ENCODE results near the gene WDR5. TPM values are rescaled to one million over a fixed set of nuclear protein-coding genes. Genes with fewer than 3 reads are reported as not detected.

The WDR5 gene
- total RNA-seq, 1 donor from 2014 or later, result 47.9 TPM

DNA sequence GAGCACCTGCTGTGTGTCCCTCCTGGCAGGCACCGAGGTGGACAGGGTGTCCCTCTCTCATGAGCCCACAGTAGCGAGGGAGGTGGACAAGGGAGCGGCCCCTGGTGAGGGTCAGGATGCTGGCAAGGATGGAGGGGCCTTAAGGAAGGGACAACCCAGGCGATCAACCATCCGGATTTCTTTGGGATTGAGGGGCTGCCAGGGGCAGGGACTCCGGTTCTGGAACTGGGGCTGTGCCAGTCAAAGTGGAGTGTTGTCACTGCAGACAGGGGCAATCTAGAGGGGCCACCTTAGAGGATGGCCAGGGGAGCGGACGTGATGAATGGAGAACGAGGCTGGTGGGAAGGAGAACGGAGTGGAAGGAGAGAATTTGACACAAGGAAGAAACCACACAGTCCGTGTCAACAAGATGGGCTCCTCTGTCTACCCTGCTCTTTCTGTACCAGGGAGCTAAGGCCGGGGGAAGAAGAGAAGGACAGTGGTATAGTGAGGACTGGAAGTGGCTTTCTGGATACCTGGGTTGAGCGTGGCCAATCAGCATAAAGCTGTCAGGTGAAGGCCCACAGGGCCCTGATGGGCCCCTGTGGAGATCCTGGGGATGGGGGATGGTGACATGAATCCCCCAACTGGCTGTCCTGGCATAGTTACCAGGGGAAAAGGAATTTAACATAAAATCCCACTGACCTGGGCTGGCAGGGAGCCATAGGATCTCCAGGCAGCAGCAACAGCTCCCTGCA is 4.2 kb upstream of the WDR5 start:
- intact Hi-C loops (cut with micrococcal nuclease), result no loop called here

DNA sequence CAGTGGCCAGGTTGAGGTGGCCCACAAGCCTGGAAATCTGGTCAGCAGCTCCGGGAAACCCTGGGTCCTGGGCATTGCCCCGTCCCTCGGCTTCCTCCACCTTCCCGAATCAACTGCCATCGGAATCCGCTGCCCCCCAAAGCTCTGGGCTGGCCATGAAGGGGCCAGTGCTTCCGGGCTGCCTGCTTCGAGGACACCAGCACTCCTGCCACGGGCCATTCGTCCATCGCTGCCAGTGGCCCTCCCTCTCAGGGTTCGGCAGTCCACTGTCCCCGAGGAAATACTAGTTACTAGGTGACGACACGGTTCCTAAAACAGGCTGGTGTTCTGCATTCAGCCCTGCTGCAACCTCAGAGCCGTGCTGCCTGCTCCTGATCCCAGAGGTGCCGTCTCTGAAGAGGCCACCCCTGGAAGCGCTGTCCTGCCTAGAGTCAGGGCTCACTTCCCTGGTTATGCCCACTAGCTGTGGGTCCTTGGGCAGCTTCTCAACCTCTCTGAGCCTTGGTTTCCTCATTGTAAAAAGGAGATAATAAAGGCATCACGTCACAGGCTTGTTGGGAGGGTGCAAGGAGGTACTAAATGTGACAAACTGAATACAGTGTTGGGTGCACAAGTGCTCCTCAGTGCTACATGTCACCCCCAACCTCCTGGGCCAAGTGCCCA is 3.5 kb upstream of the WDR5 start:
- intact Hi-C loops (cut with micrococcal nuclease), result no loop called here

DNA sequence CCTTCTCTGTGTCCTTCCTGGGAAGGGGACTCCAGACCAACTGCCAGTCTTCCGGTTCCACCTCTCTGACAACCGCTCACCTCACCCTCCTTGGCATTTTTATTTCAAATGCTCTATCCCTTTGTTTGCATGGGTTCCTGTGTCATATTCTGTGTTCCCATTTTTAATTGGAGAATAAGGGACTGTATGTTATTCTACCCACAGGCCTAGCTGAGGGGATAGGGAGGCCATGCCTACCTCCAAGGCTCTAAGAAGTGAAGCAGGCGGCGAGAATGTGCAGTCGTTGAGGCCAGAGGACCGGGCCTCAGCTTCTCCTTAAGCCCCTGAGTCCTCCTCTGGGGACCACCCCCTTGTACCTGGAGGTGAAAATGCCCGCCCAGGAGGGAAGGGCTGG is 936 bp upstream of the WDR5 start:
- intact Hi-C loops (cut with micrococcal nuclease), result loop anchor here (1.0 kb wide), 2 partner anchors 67 to 110 kb away; partner anchors contain the start of genes BRD3 and BRD3OS

DNA sequence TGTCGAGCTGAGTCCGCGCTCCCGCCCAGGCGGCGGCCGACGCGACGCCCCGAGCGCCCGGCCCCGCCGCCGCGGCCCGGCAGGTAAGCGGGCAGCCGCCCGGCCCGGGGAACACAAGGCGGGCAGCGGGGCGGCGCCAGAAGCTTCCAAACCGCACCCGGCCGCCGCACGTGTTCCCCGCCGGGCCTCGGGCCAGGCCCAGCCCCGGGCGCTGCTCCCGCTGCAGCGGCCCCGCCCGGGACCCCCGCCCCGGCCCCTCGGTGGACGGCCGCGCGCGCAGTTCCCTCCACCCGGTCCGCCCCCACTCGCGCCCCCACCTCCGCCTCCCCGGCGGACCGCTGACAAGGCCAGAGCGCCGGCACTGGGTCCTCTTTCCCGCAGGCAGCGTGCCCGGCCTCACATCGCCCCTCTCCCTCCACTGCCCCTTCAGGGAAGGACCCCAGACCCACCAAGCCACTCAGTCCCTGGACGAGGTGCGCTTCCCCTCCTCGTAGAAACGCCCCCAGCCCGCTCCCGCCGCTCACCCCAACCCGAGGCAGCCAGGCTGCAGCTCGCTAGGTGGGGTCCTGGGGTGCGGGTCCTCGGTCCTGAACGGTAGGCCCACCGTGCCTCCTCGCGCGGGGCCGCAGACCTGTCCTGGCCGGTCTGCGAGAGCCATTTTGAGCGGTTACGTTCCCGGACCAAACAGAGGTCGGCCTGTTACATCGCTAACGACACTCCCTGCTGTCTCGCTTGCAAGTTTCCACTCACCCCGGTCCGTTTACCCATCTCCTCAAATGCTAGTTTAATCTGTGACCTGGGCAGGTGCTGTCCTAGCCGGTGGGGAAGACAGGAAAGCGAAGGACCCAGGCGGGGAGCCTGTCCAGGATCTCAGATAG is 475 bp downstream of the WDR5 start:
- intact Hi-C loops (cut with micrococcal nuclease), result loop anchor here (1.0 kb wide), 1 partner anchor 28 kb away; the partner anchor contains the start of gene RNU6ATAC

DNA sequence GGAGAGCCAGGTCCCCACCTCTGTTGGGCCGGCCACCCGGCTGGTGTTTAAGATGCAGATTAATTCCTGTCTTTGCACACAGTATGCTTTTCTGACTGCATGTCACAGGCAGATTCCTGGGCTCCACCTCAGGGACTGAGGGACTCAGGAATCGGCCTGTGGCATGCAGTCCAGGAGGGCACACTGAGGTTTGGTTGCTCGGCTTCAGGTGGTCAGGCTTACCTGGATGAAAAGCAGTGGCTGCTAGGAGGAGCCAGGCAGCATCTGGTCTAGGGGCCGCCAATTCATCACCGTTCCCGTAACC is 1.1 kb downstream of the WDR5 start:
- intact Hi-C loops (cut with micrococcal nuclease), result loop anchor here (1.0 kb wide), 1 partner anchor 27 kb away; the partner anchor contains the start of gene RNU6ATAC

DNA sequence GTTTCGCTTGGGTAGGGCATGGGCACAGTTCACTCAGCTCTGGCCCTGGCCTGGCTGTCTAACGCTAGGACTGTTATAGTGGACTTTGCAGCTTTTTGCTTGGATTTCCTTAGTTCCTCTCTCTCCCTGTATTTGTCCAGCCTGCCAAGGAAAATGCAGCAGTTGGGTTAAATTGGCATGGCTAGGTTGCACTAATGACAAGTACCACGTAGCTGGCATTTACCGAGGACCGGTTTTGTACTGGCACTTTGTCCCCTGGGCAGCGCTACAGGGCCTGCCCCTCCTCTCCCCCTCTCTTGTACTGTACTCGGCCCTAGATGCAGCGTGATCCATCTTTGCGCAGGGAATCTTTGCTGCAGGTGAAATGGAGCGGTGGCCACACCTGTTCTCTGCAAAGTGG is 2.4 kb downstream of the WDR5 start:
- intact Hi-C loops (cut with micrococcal nuclease), result no loop called here

DNA sequence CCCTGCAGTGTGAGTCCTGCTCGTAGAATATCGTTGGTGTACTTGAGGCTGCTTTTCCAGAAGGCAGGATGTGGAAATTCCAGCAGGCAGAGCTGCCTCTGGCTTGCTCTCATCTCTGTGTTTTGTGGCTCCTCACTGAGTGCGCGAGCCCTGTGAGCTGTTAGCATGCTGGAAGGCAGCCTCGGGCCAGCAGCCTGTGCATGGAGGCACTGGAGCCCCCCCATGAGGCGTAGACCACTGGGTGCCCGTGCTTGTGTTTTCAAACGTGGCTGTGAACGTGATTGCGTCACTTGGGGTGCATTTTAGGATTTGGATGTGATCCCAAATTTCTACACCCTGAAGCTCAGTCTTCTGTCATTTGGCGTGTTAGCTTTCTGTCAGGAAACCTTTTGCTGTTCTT is 3.2 kb downstream of the WDR5 start:
- intact Hi-C loops (cut with micrococcal nuclease), result no loop called here

DNA sequence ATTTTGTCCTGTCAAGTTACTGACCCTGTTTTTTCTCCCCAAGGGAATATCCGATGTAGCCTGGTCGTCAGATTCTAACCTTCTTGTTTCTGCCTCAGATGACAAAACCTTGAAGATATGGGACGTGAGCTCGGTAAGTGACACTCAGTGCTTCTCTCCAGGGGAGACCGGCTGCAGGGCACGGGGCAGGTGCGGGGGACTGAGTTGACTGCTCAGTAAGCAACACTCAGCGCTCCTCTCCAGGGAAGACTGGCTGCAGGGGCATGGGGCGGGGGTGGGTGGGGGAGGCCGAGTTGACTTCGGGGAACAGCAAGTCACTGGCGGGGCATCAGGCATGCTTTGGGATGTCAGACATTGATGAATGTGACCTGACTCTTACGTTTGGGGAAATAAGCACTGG is 6.0 kb downstream of the WDR5 start:
- intact Hi-C loops (cut with micrococcal nuclease), result no loop called here

DNA sequence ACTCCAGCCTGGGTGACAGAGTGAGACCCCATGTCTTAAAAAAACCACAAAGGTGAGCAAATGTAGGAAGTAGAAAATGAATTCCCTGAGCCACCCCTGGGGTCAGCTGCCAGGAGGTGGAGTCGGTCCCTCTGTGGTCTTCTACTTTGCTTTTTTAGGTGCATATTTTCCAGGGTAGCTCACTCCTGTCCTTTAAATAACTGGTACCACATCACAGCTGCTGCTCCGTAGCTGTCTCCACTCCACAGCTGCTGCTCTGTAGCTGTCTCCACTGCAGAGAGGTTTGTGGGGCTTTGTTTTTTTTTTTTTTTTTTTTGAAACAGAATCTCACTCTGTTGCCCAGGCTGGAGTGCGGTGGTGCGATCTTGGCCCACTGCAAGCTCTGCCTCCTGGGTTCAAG is 8.9 kb downstream of the WDR5 start:
- intact Hi-C loops (cut with micrococcal nuclease), result no loop called here

DNA sequence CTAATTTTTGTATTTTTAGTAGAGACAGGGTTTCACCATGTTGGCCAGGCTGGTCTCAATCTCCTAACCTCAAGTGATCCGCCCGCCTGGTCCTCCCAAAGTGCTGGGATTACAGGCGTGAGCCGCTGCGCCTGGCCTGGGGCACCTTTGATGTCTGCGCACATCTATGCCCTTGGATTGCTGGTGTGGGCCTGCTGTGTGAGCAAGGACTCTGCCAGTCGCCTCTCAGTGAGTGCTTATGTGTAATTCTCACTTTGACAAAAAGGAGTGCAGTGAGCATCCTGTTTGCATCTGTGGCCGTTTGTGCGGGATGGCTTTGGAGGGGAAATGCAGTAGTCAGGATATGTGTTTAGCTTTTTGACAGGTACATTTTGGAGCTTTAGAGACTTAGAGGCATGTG is 9.4 kb downstream of the WDR5 start:
- intact Hi-C loops (cut with micrococcal nuclease), result no loop called here

DNA sequence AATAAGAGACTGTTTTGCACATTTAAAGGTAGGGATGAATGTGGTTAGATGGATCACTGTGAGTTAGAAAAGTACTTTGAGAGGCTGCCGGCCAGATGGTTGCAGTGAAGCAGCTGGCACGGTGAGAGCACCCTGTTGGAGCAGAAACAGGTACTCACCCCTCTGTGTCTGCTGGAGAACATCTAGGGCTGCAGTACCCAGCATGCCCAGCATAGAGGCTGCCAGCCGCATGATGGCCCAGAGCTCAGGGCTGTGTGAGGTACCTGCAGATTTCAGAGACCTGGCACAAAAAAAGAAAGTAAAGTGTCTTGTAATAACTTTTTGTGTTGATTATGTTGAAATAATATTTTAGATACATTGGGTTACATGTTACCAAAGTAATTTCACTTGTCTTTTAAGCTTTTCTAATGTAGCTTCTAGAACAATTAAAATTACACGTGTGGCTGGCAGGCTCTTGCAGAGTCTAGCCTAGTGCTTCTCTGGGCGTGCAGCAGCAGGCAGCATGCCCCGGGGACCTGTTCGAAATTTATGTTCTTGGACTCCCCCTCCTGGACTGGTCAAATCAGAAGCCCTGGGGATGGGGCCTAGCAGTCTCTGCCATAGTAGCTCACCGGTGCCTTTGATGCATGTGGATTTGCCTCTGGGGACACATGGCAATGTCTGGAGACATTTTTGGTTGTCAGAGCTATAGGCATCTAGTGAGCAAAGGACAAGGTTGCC is 11.1 kb downstream of the WDR5 start:
- intact Hi-C loops (cut with micrococcal nuclease), result no loop called here

DNA sequence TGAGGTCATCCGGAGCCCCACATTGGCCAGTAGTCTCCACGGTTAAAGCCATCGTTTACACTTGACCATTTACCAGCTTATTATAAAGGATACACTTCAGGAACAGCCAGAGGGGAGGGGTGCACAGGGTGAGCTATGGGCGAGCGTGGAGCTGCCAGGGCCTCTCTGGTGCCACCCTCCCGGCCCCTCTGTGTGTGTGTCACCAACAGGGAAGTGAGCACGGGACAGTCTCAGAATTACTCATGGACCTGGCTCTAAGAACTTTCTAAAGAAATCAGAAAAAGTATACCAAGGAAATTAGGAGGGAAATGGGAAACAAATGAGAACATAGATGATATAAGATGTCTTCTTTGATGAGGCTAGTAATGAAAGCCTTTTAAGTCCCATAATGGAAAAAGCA is 13.5 kb downstream of the WDR5 start:
- intact Hi-C loops (cut with micrococcal nuclease), result no loop called here

DNA sequence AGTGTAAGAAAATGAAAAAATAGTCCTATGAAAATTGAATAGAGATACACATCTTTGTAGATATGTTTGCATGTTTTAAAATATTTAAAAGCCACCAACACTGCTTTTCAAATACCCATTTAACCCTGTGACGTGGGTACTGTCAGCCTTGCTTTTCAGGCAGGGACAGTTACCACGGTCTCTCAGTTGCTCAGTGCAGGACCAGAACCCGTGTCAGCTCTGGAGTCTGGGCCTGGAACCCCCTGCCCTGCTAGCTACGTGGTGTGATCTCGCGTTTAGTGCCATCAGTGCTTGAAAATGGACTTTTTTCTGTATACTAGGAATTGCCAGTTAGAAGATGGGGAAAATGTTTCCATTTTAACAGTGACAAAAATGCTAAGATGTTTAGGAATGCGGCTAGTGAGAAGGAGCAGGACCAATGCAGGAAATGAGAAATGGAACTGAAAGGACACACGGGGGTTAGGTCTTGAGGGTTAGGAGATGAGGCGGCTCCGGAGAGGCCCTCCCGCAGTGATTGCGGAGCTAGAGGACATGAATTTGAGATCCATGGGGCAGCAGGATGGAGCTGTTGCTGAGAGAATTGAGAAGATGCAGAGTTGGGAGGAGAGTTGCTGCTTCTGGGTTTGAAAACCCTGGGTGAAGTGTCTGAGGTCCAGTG is 14.8 kb downstream of the WDR5 start:
- intact Hi-C loops (cut with micrococcal nuclease), result no loop called here

DNA sequence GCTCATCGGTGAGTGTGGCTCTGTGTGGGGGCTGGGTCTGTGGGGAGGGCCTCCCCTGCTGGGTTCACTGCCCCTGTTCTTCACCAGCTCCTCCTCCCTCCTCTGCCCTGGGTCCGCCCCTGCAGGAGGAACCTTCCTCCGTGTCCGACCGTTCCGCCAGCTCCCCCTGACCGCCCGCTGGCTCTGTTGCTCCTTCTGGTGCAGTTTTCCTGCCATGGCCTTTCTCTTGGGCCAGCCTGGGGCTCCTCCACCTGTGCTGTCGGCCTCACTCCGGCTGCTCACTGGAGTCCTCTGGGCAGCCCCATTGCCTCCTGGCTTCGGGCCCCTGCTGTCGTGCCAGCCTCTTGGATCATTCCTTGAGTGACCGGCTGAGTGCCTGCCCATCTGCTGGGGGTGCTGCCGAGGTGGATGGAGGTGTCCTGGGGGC is 16.2 kb downstream of the WDR5 start:
- intact Hi-C loops (cut with micrococcal nuclease), result no loop called here

DNA sequence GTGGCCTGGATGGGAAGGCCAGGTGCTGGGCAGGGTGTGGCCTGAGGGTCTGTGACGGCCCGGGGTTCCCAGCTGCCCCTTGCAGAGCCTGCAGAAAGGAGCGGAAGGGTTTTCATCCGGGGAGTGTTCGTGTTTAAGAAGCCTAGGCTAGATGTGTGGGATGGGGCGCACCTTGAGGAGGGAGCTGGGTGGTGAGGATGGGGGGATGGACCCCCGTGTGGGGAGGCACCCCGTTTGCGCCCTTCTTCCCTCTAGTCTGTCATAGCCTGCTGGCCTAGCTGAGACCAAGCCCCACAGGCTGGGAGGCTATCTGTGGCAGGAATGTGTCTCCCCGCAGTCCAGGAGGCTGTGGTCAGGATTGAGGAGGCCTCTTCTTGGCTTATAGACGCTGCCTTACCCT is 16.6 kb downstream of the WDR5 start:
- intact Hi-C loops (cut with micrococcal nuclease), result no loop called here

DNA sequence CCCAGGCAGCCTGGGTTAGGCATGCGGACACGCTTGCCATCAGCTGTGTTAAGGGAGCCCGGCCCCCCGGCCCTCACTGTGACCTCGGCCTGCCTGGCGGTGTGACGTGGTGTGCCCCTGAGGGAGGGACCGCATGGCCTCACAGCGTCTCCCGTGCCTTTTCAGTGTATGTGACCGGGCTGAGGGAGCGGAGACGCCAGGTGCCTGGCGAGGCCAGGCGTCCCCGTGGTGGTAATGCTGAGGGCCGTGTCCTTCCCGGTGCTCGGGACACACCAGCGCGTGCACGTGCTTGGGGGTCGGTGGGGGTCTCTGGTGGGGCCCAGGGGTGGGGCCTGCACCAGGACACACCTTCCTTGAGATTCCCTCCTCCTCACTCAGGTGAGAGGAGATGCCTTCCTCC is 17.6 kb downstream of the WDR5 start:
- intact Hi-C loops (cut with micrococcal nuclease), result no loop called here

DNA sequence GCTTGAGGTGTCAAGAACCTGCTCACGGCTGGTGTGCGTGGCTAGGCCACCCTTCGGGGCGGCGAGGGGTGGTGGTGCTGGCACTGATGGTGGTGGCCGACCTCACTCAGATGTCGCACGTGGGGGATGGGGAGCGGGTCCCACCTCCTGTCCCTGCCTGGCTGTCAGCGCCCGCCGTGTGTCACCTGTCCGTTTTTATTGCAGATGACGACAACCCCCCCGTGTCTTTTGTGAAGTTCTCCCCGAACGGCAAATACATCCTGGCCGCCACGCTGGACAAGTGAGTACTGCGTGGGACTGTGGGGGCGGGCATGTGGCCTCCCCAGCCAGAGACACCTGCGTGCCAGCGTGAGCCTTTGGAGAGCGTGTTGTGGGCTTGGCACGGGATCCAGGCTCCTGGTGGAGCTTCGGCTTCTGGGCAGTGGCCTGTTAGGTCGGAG is 18.4 kb downstream of the WDR5 start:
- intact Hi-C loops (cut with micrococcal nuclease), result no loop called here

DNA sequence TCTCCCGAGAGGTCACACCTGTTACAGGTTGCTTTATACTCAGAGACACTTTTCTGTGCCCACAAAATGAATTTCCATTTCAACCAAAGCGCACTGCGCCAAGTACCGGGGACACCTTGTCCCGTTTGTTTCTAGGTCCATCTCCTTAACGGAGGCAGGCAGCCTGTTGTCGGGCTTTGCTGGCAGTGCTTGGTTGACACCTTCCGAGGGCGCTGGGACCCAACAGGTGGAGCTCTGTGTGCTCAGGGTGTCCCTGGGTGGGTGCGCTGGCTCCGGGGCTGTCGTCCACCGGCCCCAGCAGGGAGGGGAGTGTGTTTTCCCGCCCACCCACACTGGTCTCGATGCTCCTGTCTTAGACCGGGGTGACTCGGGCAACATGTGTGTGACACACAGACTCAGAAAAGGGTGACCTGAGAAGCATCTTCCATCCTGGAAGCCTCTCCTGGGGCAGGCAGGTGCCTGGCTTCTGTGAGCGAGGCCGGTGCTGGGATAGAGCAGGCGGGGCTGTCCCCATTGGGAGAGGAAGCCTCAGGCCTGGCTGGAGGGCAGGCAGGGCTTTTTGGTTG is 20.0 kb downstream of the WDR5 start:
- intact Hi-C loops (cut with micrococcal nuclease), result no loop called here

DNA sequence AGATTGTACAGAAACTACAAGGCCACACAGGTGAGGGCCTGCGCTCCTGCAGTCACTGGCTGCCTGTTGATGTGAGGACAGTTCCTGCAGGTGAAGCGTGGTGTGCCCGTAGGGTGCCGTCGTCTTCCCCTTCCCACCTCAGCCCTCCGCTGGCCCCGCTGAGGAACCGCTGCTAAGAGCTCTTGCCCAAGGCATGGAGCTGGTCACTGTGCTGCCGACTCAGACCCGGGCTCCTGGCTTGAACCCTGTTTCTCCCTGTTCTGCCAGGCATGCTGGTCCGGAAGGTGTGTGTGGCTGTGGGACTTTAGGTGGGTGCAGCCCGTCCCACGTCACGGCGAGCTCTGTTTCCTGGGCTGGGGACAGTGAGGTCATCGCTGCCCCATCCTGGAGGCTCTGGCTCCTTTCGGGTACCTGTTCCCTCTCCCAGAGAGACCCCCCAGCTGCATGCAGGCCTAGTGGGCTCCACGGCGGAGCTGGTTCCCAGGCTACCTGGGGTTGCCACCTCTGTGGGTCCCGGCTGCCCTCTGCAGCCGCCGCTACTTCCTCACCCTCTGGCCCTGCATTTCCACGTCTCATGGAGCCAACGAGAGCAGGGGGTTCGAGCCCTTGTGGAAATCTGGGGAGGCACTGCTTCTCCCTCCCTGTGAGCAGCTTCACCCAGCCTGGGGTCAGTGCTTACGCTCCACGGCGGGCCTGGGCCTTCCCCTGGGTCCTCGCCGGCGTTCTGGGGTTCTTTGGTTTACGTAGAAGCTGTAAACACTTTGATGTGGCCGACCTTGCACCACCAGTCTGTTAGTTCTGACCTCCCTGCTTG is 20.9 kb downstream of the WDR5 start:
- intact Hi-C loops (cut with micrococcal nuclease), result no loop called here
